HCT116 (cell line): ENCODE measurements around the gene RASSF9.

Source experiments
- CTCF ChIP-seq, 3 experiments: fragments of 200-600 bp in 1 of 3; sonication (generic) in 1 of 3; IDR thresholded peaks in 2 of 3; conservative IDR thresholded peaks in 1 of 3; 2 replicates each; pipeline ENCODE4 v1.5.1; 2012 to 2017; ENCODE audit warnings: low read depth in 2 of 3, low read length in 2 of 3, antibody characterized with exemption in 1 of 3, borderline replicate concordance in 1 of 3, control low read depth in 1 of 3, mild to moderate bottlenecking in 1 of 3, mixed read lengths in 1 of 3, mixed run types in 1 of 3, moderate library complexity in 1 of 3; ENCODE audit not compliant: insufficient read depth in 1 of 3
- EZH2 ChIP-seq: fragments of 200-600 bp; sonication (generic); IDR thresholded peaks from 2 replicates; pipeline ENCODE4 v1.6.1; 2017; ENCODE audit warnings: antibody characterized with exemption, mixed run types
- JUND ChIP-seq: IDR thresholded peaks from 2 replicates; pipeline ENCODE4 v1.6.1; 2012
- POLR2A ChIP-seq: IDR thresholded peaks from 2 replicates; pipeline ENCODE4 v1.7.0; 2011; ENCODE audit warnings: borderline replicate concordance; ENCODE audit not compliant: insufficient read depth, insufficient read length; ENCODE audit errors: extremely low read depth
- TCF7L2 ChIP-seq: IDR thresholded peaks from 2 replicates; pipeline ENCODE4 v1.7.0; 2011; ENCODE audit warnings: borderline replicate concordance, inconsistent platforms; ENCODE audit not compliant: insufficient read depth, insufficient read length; ENCODE audit errors: extremely low read depth
- ZFX ChIP-seq: fragments of 450-650 bp; IDR thresholded peaks from 2 replicates; pipeline ENCODE4 v1.6.1; 2017
- TF ChIP-seq, protein P1 (sequence below): IDR thresholded peaks from 2 replicates; pipeline ENCODE4 v1.6.1; 2012
- TF ChIP-seq, protein P2 (sequence below): IDR thresholded peaks from 2 replicates; pipeline ENCODE4 v1.6.1; 2011; ENCODE audit warnings: mild to moderate bottlenecking, low read length, moderate library complexity; ENCODE audit not compliant: insufficient replicate concordance; ENCODE audit errors: extremely low read depth

DNA sequence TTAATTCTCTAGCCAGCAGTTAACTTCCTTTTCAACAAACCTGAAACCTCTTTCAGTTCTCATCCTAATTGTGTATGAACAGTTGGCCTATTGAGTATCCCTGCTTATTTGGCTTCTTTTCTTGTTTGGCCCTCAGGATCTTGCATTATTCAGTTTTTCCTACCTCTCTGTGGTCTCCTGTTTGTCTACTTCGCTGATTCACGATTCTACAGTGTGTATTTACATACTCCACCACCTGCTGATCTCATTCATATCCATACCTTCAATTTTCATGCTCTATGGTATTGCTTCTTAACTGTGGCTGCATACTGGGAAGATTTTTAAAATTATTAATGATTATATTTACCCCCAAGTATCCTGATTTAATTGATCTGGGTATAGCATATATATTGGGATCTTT is 56.4 kb downstream of the RASSF9 start:
- TF ChIP-seq CTCF (IDR thresholded peaks at IDR 0.05 in 2 of 3, conservative IDR thresholded peaks at IDR 0.05 in 1 of 3; ENCODE audit: borderline replicate concordance in 1 of 3, insufficient read depth in 1 of 3, low read depth in 2 of 3, low read length in 2 of 3) (no peak), POLR2A (no peak), EZH2 (no peak), TCF7L2 (no peak), ZFX (no peak), JUND (no peak)
- TF ChIP-seq, protein P1, sequence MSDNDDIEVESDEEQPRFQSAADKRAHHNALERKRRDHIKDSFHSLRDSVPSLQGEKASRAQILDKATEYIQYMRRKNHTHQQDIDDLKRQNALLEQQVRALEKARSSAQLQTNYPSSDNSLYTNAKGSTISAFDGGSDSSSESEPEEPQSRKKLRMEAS = no peak
- TF ChIP-seq, protein P2, sequence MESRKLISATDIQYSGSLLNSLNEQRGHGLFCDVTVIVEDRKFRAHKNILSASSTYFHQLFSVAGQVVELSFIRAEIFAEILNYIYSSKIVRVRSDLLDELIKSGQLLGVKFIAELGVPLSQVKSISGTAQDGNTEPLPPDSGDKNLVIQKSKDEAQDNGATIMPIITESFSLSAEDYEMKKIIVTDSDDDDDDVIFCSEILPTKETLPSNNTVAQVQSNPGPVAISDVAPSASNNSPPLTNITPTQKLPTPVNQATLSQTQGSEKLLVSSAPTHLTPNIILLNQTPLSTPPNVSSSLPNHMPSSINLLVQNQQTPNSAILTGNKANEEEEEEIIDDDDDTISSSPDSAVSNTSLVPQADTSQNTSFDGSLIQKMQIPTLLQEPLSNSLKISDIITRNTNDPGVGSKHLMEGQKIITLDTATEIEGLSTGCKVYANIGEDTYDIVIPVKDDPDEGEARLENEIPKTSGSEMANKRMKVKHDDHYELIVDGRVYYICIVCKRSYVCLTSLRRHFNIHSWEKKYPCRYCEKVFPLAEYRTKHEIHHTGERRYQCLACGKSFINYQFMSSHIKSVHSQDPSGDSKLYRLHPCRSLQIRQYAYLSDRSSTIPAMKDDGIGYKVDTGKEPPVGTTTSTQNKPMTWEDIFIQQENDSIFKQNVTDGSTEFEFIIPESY = no peak
